ENCODE data around the gene RALGPS1.
"Not testable (repeated sequence)": the region's sequence is repeated elsewhere in the genome, so short reads cannot be mapped to it uniquely, and the experiment has no call there.

Gene RALGPS1

DNA sequence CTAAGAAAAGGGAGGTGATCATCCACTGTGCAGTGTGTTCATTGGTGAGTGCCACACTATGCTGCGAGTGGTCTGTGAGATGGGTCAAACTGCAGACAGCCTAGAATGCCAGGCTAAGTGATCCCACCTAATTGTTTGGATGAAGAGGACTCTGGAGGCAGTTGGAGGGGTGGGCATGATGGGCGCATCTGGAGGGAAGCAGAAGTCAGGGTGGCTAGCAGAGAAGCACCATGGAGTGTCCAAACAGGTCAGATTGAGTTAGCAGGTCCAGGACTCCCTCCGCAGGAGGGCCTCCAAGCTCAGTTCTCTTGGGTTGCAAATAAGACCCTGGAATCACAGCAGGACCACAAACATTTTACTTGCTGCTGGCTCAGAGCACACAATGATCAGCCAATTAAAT, 227.7 kb downstream of the RALGPS1 start:
- no peak for DNase-seq

- DNase-seq, result no peak
Observed at GRCh38 chr9:127142931-127143464, 228.4 kb downstream of the RALGPS1 start.

- DNase-seq, result no peak
Observed at GRCh38 chr9:127143920-127144465, 229.4 kb downstream of the RALGPS1 start.

- no peak for DNase-seq
Observed at GRCh38 chr9:127144670-127145445, 230.3 kb downstream of the RALGPS1 start.

- not testable (repeated sequence) for DNase-seq
Observed at GRCh38 chr9:127146841-127147240, 232.3 kb downstream of the RALGPS1 start.

GRCh38 chr9:127147251-127147650, 232.7 kb downstream of the RALGPS1 start:
- no peak for DNase-seq

DNA sequence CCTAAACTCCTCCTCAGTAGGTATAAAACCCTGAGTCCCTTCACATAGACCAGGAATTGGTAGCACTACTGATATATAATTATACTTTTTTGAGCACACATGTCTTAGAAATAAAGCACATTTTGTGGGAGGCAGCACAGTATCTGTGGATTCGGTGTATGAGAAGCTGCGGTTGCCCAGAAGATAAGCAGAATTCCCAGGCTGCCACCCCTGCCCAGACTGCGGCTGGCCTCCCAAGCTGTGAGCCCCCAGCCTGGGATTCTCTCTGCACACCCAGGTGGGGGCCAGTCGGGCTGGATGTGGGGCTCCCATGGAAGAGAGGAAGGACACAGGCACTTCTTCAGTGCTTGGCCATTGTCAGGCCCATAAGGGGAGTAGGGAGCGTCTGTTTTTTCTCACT, 233.4 kb downstream of the RALGPS1 start:
- no peak for DNase-seq

DNA sequence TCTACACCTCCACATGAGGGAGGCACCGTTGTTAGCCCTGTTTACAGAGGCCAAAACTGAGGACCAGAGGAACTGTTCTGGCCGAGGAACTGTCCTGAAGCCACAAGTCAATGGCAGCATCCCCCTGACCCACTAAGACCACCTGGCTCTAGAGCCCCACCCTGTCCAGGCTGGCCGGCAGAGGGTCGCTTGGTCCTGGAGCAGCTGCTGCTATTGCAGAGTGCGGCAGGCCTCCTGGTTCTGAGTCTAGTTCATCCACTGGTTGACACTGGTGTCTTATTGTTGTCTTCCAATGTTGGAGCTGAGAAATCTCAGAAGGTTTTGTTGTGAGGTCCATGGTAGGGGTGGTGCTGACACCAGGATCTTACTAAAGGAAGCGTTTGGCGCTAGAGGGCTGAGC, 234.4 kb downstream of the RALGPS1 start:
- DNase-seq, result no peak

DNA sequence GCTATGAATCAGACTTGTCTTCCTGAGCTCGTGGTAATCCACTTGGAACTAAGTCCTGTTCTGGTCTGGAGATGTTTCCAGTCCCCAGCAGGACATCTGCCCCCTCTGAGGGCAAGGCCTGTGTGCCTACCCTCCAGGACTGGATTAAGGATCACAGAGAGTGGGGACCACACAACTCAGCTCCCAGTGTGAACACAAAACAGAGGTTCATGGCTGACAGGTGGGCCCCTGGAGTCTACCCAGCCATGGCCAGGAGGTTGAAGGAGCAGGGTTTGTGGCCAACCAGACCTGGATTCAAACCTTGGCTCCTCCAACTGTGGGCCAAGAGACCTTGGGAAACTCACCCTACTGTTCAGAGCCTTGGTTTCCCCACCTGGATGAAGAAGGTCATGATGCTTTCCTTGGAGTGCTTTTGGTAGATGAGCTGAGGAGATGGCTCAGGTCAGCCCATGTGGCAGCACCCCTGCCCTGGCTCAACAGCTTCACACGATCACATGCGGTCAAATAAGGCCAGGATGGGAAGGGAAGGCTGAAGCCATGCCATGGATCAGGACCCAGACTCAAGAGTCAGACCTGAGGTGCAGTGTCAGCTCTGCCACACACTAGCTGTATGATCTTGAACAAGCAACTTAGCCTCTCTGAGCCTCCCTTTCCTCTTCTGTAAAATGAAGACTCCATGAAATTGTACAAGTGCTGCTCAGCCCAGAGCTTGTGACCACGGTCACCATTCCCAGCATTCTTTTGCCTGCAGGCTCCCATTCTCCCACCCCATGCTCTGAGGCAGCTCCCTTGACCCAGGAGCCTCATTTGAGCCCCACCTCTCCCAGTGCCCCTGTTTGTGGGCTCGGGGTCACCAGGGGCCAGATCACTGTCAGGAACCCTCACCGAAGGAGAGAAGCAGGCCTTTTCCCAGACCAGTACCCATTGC, 235.1 kb downstream of the RALGPS1 start:
- no peak for DNase-seq

GRCh38 chr9:127153501-127153900, 238.9 kb downstream of the RALGPS1 start:
- no peak for DNase-seq

DNA sequence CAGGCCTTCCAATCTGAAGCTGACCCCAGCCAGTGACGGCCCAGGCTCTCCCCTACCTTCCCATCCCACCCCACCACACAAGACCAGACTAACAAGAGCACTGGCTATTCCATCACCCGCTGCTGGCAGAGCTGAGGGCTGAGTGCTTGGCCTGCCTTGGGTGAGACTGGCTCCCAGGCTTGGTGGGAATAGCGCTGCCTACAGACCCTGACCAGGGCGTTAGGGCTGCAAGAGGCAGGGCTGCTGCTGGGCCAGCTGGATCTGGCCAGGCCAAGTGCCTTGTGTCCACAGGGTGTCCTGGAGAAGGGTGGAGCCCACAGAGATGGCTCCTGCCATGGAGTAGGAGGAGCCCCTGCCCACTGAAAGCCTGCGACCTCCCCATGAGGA, 239.4 kb downstream of the RALGPS1 start:
- DNase-seq, result no peak

GRCh38 chr9:127154390-127155191, 240.0 kb downstream of the RALGPS1 start:
- DNase-seq, result no peak

- no peak for DNase-seq
Observed at GRCh38 chr9:127155314-127155960, 240.9 kb downstream of the RALGPS1 start.

DNA sequence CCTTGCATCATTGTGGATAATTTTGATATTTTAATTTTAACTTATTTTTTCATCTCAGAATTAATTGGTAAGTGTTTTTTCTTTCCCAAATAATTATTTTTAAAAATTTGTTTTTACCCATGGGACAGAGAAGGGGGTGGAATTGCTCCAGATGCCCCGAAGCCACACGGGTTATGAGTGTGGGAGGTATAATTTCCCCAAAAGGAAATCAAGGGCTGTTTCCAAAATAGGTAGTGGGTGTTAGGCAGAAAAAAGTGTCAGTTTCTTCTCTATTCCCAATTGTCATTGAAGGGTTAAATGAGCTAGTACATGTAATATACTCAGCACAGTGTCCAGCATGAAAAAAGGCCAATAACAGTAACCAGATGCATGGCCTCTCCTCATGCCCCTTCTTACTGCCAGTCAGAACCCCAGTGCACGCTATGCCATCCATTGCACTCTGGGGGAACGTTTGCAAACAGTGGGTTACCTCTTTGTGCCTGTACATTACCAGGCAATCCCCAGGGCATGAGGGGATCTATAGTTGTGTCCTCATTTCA, 244.3 kb downstream of the RALGPS1 start:
- no peak for DNase-seq

DNA sequence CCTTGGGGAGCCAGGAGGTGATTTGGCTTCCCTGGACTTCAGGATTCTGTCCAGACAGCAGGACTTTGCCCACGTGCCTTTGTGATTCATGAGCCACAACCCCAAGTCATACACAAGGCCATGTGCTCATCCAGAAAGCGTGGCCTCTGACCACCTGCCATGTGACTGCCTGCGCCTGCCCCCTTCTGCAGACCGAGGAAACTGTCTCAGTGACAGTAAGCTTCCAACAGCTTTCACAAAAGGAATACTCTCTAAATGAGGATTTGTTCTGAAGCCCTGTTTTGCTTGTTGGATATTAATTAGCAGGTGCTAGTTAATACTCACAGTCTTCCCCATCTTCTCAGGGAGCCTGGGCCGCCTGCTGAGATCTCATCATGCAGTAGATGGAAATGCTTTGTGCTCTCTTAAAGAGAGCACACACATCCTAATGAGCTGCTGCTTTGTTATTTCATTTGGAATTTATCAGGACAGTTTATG, 244.8 kb downstream of the RALGPS1 start:
- no peak for DNase-seq

DNA sequence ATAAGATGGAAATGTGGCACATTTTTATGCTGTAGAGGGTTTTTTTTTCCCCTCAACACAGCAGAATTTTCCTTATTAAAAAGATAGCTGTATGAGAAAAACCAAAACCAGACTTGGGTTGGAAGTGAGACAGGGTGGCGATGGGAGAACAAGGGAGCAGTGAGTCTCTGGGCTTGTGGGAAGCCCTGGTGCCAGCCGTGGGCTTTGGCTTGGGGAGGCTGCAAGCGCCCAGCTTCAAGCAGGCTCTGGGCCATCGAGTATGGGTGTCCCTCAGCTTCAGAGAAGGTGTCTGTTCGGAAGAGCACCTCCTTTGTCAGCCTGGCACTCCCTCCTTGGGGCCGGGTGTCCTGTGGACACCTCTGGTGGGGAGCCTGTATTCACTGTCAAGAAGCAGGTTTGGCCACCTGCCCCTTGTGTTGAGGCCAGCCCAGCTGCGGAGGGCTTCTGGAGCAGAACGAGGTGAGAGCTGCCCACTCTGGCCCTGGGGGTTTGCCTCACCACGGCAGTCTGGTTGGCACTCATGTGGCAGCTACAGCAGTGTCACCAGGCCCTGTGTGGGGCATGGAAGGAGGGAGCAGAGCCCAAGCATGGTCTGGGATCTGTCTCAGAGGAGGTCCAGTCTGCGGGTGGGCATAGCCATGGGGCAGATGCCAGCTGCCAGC, 245.5 kb downstream of the RALGPS1 start:
- DNase-seq, result no peak

- no peak for DNase-seq
Observed at GRCh38 chr9:127161081-127161624, 246.6 kb downstream of the RALGPS1 start.

DNA sequence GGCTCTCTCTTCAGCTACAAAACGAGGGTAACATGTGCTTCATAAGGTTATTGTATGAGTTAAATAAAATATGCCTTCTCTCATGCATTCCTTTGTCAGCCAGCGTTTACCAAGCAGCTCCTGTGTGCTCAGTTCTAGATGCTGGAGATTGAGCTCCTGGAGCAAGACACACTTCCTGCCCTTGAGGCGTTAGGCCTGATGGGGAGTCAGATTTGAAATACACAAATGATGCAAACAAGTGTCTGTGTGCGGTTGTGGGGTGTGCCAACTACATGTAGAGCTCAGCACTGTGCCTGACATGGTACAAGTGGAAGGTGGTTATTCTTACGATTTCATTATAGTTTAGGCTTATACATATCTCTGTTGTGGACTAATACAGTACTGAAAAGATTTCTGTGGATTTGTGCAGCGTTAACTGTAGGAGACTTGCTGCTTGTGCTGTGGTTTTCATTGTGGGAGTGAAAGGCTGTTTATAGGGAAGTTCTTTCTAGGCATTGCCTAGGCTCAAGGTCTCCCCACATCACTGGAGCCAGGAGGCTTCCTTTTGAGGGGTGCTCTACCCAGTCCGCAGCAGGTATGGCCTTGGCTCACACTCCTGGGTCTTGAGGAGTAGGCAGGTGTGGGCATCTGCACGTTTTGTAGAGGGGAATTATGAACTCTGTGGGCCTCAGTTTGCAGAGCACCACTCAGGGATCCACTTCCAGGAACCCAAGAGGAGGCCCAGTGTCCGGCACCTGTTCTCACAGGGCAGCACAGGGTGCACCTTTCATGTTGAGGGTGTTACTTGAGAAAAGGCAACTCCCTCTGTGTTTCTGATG, 247.7 kb downstream of the RALGPS1 start:
- DNase-seq, result no peak

- no peak for DNase-seq
Observed at GRCh38 chr9:127162864-127163365, 248.3 kb downstream of the RALGPS1 start.

DNA sequence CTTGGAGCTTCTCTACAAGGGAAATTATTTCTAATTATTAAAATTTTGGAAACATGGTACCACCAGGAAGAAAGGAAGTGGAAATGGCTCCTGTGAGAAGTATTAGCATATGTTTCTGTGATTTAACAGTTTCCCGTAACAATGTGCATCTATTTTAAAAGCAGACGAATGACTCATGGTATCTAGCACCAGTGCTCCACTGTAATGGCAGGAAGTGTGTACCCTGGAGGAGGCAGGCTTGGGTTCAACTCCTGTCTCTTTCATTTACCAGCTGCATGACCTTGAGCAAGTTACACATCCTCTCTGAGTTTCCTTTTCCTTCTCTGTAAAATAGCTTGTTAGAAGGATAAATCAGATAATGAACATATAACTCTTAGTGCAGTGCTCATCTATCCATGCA, 248.8 kb downstream of the RALGPS1 start:
- DNase-seq, result no peak
